ENCODE results near the gene GAS7.

GAS7 gene

GRCh38 chr17:10171581-10171981 lies 26.8 kb downstream of the GAS7 start:
- DNase-seq (ENCODE audit: low read depth): no peak

- DNase-seq (ENCODE audit: low read depth): no peak
Measured at GRCh38 chr17:10171122-10171571, 27.3 kb downstream of the GAS7 start.

GRCh38 chr17:10170233-10170632 lies 28.2 kb downstream of the GAS7 start:
- DNase-seq (ENCODE audit: low read depth): no peak

- no peak for DNase-seq (ENCODE audit: low read depth)
Measured at GRCh38 chr17:10169290-10169689, 29.1 kb downstream of the GAS7 start.

- no peak for DNase-seq (ENCODE audit: low read depth)
Measured at GRCh38 chr17:10166176-10166935, 32.0 kb downstream of the GAS7 start.

GRCh38 chr17:10162096-10162495 lies 36.3 kb downstream of the GAS7 start:
- DNase-seq (ENCODE audit: low read depth): no peak

GRCh38 chr17:10161386-10161785 lies 37.0 kb downstream of the GAS7 start:
- no peak for DNase-seq (ENCODE audit: low read depth)

GRCh38 chr17:10156948-10157607 lies 41.3 kb downstream of the GAS7 start:
- no peak for DNase-seq (ENCODE audit: low read depth)

- no peak for DNase-seq (ENCODE audit: low read depth)
Measured at GRCh38 chr17:10156599-10156947, 41.8 kb downstream of the GAS7 start.

GRCh38 chr17:10156077-10156435 lies 42.4 kb downstream of the GAS7 start:
- DNase-seq (ENCODE audit: low read depth): no peak

GRCh38 chr17:10155371-10156076 lies 42.9 kb downstream of the GAS7 start:
- DNase-seq (ENCODE audit: low read depth): no peak

GRCh38 chr17:10151667-10152496 lies 46.5 kb downstream of the GAS7 start:
- no peak for DNase-seq (ENCODE audit: low read depth)

GRCh38 chr17:10149573-10150399 lies 48.6 kb downstream of the GAS7 start:
- DNase-seq (ENCODE audit: low read depth): no peak

- DNase-seq (ENCODE audit: low read depth): no peak
Measured at GRCh38 chr17:10147761-10148415, 50.5 kb downstream of the GAS7 start.

- DNase-seq (ENCODE audit: low read depth): no peak
Measured at GRCh38 chr17:10147040-10147439, 51.4 kb downstream of the GAS7 start.

- DNase-seq (ENCODE audit: low read depth): no peak
Measured at GRCh38 chr17:10144982-10145381, 53.4 kb downstream of the GAS7 start.

GRCh38 chr17:10144456-10144855 lies 54.0 kb downstream of the GAS7 start:
- no peak for DNase-seq (ENCODE audit: low read depth)

GRCh38 chr17:10141436-10141835 lies 57.0 kb downstream of the GAS7 start:
- DNase-seq (ENCODE audit: low read depth): no peak

- no peak for DNase-seq (ENCODE audit: low read depth)
Measured at GRCh38 chr17:10139577-10139976, 58.8 kb downstream of the GAS7 start.

- DNase-seq (ENCODE audit: low read depth): no peak
Measured at GRCh38 chr17:10136258-10136981, 62.0 kb downstream of the GAS7 start.
